ENCODE results near the gene ADGRG1.

The ADGRG1 gene

GRCh38 chr16:57648581-57649442 lies 20.4 kb downstream of the ADGRG1 start:
- peak; percentile 63 to 81 (median 75) for DNase-seq (ENCODE audit: low read depth in 3 of 3)

- no peak for DNase-seq (ENCODE audit: low read depth in 3 of 3)
These were observed 21.0 kb downstream of the ADGRG1 start for GRCh38 chr16:57649443-57649751.

- no peak for DNase-seq (ENCODE audit: low read depth in 3 of 3)
These were observed 21.4 kb downstream of the ADGRG1 start for GRCh38 chr16:57649846-57650245.

- DNase-seq (ENCODE audit: low read depth in 3 of 3): no peak
These were observed 23.2 kb downstream of the ADGRG1 start for GRCh38 chr16:57651344-57652333.

DNA sequence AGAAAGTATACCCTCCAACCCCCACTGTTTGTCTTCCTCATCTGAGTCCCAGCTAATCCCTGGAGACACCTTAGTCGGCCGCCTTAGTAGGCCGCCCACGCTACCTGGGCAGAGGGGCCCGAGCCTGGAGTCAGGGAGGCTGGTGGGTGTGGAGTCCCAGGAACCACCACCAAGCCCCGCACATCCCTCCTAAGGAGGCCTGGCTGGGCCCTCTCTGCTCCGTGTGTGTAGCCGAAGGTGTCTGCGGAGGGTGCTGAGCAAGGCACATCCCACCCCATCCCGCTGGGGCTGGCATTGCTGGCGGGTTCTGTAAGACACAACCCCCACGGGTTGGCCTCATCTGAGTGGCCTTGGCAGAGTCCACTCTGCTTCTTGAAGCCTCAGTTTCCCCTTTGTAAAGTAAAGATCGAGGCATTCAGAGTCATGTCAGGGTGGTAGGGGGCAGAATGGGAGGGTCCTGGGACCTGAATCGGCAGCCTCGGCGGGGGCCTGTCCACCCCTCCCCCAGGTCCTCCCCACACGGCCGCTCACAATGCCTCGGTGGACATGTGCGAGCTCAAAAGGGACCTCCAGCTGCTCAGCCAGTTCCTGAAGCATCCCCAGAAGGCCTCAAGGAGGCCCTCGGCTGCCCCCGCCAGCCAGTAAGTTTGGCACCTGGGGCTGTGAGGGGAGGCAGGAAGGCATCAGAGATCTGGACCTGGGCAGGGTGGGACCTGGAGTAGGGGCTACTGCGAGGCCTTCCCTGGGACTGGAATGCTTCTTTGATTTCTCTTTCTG lies 24.5 kb downstream of the ADGRG1 start:
- no peak for DNase-seq (ENCODE audit: low read depth in 3 of 3)

- no peak for DNase-seq (ENCODE audit: low read depth in 3 of 3)
These were observed 25.5 kb downstream of the ADGRG1 start for GRCh38 chr16:57653936-57654335.

GRCh38 chr16:57656342-57656955 lies 28.0 kb downstream of the ADGRG1 start:
- no peak for DNase-seq (ENCODE audit: low read depth in 3 of 3)

- no peak for DNase-seq (ENCODE audit: low read depth in 3 of 3)
These were observed 28.8 kb downstream of the ADGRG1 start for GRCh38 chr16:57657228-57657627.

- DNase-seq (ENCODE audit: low read depth in 3 of 3): no peak
These were observed 29.9 kb downstream of the ADGRG1 start for GRCh38 chr16:57658130-57658877.

GRCh38 chr16:57658878-57659674 lies 30.6 kb downstream of the ADGRG1 start:
- DNase-seq (ENCODE audit: low read depth in 3 of 3): no peak

GRCh38 chr16:57660715-57661463 lies 32.5 kb downstream of the ADGRG1 start:
- no peak for DNase-seq (ENCODE audit: low read depth in 3 of 3)

GRCh38 chr16:57661510-57661909 lies 33.1 kb downstream of the ADGRG1 start:
- no peak for DNase-seq (ENCODE audit: low read depth in 3 of 3)

DNA sequence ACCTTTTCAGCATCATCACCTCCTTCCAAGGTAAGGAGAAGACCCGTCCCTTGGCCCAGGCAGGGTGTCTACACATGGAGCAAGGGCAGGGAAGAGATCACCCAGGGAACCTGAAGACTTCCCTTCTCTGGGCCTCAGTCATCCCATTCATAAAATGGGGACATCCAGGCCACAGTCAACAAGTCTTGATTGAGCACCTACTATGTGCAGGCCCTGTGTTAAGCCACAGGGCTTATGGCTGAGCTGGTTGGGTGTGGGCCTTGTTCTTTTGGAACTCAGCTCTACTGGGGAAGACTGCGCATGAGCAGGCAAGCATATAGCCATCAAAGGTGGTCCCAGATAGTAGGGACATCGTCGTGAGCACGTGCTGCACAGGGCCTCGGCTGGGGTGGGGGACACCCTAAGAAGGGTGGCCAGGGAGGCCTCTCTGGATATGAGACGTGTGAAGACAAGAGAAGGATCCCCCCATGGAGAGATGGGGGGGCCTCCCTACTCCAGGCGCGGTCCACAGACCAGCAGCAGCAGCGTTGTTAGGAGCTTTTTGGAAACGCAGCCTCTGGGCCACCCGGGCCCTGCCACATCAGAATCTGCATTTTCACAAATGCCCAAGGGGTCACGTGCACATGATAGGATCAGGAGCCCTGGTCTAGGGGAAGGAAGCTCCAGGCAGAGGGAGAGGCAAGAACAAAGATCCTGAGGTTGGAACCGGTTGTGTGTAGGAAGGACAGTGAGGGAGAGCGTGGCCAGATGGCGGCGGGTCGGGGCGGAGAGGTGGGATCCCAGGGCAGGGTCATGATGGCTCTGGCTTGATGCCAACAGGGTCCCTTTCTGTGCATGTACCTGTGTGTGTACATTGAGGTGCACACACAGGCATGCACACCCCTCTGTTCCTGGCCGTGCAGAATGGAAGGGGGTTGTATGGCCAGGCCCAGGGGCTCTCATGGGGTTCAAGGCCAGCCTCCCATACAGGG lies 33.8 kb downstream of the ADGRG1 start:
- DNase-seq (ENCODE audit: low read depth in 3 of 3): no peak

DNA sequence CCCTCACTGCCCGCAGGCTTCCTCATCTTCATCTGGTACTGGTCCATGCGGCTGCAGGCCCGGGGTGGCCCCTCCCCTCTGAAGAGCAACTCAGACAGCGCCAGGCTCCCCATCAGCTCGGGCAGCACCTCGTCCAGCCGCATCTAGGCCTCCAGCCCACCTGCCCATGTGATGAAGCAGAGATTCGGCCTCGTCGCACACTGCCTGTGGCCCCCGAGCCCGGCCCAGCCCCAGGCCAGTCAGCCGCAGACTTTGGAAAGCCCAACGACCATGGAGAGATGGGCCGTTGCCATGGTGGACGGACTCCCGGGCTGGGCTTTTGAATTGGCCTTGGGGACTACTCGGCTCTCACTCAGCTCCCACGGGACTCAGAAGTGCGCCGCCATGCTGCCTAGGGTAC lies 35.0 kb downstream of the ADGRG1 start:
- no peak for DNase-seq (ENCODE audit: low read depth in 3 of 3)

- DNase-seq (ENCODE audit: low read depth in 3 of 3): no peak
These were observed 35.7 kb downstream of the ADGRG1 start for GRCh38 chr16:57663917-57664661.

- no peak for DNase-seq (ENCODE audit: low read depth in 3 of 3)
These were observed 36.2 kb downstream of the ADGRG1 start for GRCh38 chr16:57664662-57665025.

GRCh38 chr16:57665541-57665940 lies 37.1 kb downstream of the ADGRG1 start:
- DNase-seq (ENCODE audit: low read depth in 3 of 3): no peak

All from stimulated activated CD4-positive, alpha-beta T cell treated with anti-CD3 and anti-CD28 coated beads, TNF-alpha, amount 100 ng/mL, for 4 hours (primary cell).